Measurements from ENCODE around the gene PIWIL4. TPM values are rescaled to one million over a fixed set of nuclear protein-coding genes. Genes with fewer than 3 reads are reported as not detected.

Gene PIWIL4
- total and polyA plus RNA-seq, 4 donors = 3.4 to 7.8 (median 4.4) TPM

GRCh38 chr11:94581926-94582325 lies 14.8 kb downstream of the PIWIL4 start:
- no CpG with 5 or more reads among the region's 1 CpG for WGBS (ENCODE audit: insufficient coverage)
- no peak overlapping the region for H3K27ac ChIP-seq (ENCODE audit: low read depth, low read length)
- no peaks in the 10 kb centered on the region for H3K36me3 ChIP-seq (ENCODE audit: control insufficient read depth, insufficient read depth, low read length)
- no peak for DNase-seq (ENCODE audit: low read depth in 4 of 6, low spot score in 6 of 6)
- H3K27me3 ChIP-seq (ENCODE audit: control insufficient read depth, insufficient read depth, low read length) = no peaks in the 10 kb centered on the region
- no peaks in the 10 kb centered on the region for H3K4me1 ChIP-seq (ENCODE audit: control insufficient read depth, insufficient read depth, low read length)
- no peaks in the 10 kb centered on the region for H3K9me3 ChIP-seq (ENCODE audit: control insufficient read depth, insufficient read depth, low read length)
- no peak overlapping the region for H3K4me3 ChIP-seq (ENCODE audit: low read depth, low read length)

- WGBS (ENCODE audit: insufficient coverage) = 46% methylated on average over 3 of the region's 4 CpGs
- Histone ChIP-seq H3K27me3 (ENCODE audit: control insufficient read depth, insufficient read depth, low read length) (no peaks in the 10 kb centered on the region), H3K4me1 (ENCODE audit: control insufficient read depth, insufficient read depth, low read length) (no peaks in the 10 kb centered on the region), H3K9me3 (ENCODE audit: control insufficient read depth, insufficient read depth, low read length) (no peaks in the 10 kb centered on the region), H3K36me3 (ENCODE audit: control insufficient read depth, insufficient read depth, low read length) (no peaks in the 10 kb centered on the region), H3K4me3 (ENCODE audit: low read depth, low read length) (no peak overlapping the region), H3K27ac (ENCODE audit: low read depth, low read length) (no peak overlapping the region)
- DNase-seq (ENCODE audit: low read depth in 4 of 6, low spot score in 6 of 6) = peak in 1 of 6 donors; percentile 69
Measured at GRCh38 chr11:94583213-94583865, 16.2 kb downstream of the PIWIL4 start.

GRCh38 chr11:94583866-94584500 lies 16.8 kb downstream of the PIWIL4 start:
- H3K27ac ChIP-seq (ENCODE audit: low read depth, low read length) = no peak overlapping the region
- no peaks in the 10 kb centered on the region for H3K36me3 ChIP-seq (ENCODE audit: control insufficient read depth, insufficient read depth, low read length)
- no peak for DNase-seq (ENCODE audit: low read depth in 4 of 6, low spot score in 6 of 6)
- WGBS (ENCODE audit: insufficient coverage) = 60% methylated on average over 2 of the region's 3 CpGs
- no peaks in the 10 kb centered on the region for H3K27me3 ChIP-seq (ENCODE audit: control insufficient read depth, insufficient read depth, low read length)
- no peaks in the 10 kb centered on the region for H3K9me3 ChIP-seq (ENCODE audit: control insufficient read depth, insufficient read depth, low read length)
- H3K4me1 ChIP-seq (ENCODE audit: control insufficient read depth, insufficient read depth, low read length) = no peaks in the 10 kb centered on the region
- H3K4me3 ChIP-seq (ENCODE audit: low read depth, low read length) = no peak overlapping the region

- H3K4me1 ChIP-seq (ENCODE audit: control insufficient read depth, insufficient read depth, low read length) = no peaks in the 10 kb centered on the region
- no peaks in the 10 kb centered on the region for H3K9me3 ChIP-seq (ENCODE audit: control insufficient read depth, insufficient read depth, low read length)
- no peak overlapping the region for H3K27ac ChIP-seq (ENCODE audit: low read depth, low read length)
- DNase-seq (ENCODE audit: low read depth in 4 of 6, low spot score in 6 of 6) = no peak
- H3K27me3 ChIP-seq (ENCODE audit: control insufficient read depth, insufficient read depth, low read length) = no peaks in the 10 kb centered on the region
- WGBS (ENCODE audit: insufficient coverage) = 100% methylated on average over 3 of the region's 5 CpGs
- no peaks in the 10 kb centered on the region for H3K36me3 ChIP-seq (ENCODE audit: control insufficient read depth, insufficient read depth, low read length)
- H3K4me3 ChIP-seq (ENCODE audit: low read depth, low read length) = no peak overlapping the region
Measured at GRCh38 chr11:94584978-94585377, 17.8 kb downstream of the PIWIL4 start.

- WGBS (ENCODE audit: insufficient coverage) = no CpG with 5 or more reads among the region's 3 CpGs
- DNase-seq (ENCODE audit: low read depth in 4 of 6, low spot score in 6 of 6) = peak in 1 of 6 donors; percentile 73
- no peak overlapping the region for H3K27ac ChIP-seq (ENCODE audit: low read depth, low read length)
- no peaks in the 10 kb centered on the region for H3K4me1 ChIP-seq (ENCODE audit: control insufficient read depth, insufficient read depth, low read length)
- no peaks in the 10 kb centered on the region for H3K27me3 ChIP-seq (ENCODE audit: control insufficient read depth, insufficient read depth, low read length)
- H3K9me3 ChIP-seq (ENCODE audit: control insufficient read depth, insufficient read depth, low read length) = no peaks in the 10 kb centered on the region
- H3K36me3 ChIP-seq (ENCODE audit: control insufficient read depth, insufficient read depth, low read length) = no peaks in the 10 kb centered on the region
- H3K4me3 ChIP-seq (ENCODE audit: low read depth, low read length) = no peak overlapping the region
Measured at GRCh38 chr11:94585399-94585798, 18.2 kb downstream of the PIWIL4 start.

- Histone ChIP-seq H3K27ac (ENCODE audit: low read depth, low read length) (no peak overlapping the region), H3K4me1 (ENCODE audit: control insufficient read depth, insufficient read depth, low read length) (no peaks in the 10 kb centered on the region), H3K9me3 (ENCODE audit: control insufficient read depth, insufficient read depth, low read length) (no peaks in the 10 kb centered on the region), H3K27me3 (ENCODE audit: control insufficient read depth, insufficient read depth, low read length) (no peaks in the 10 kb centered on the region), H3K36me3 (ENCODE audit: control insufficient read depth, insufficient read depth, low read length) (no peaks in the 10 kb centered on the region), H3K4me3 (ENCODE audit: low read depth, low read length) (no peak overlapping the region)
- DNase-seq (ENCODE audit: low read depth in 4 of 6, low spot score in 6 of 6) = no peak
- WGBS (ENCODE audit: insufficient coverage) = no CpG with 5 or more reads among the region's 5 CpGs
Measured at GRCh38 chr11:94586546-94586945, 19.4 kb downstream of the PIWIL4 start.

- Histone ChIP-seq H3K36me3 (ENCODE audit: control insufficient read depth, insufficient read depth, low read length) (no peaks in the 10 kb centered on the region), H3K4me1 (ENCODE audit: control insufficient read depth, insufficient read depth, low read length) (no peaks in the 10 kb centered on the region), H3K27ac (ENCODE audit: low read depth, low read length) (no peak overlapping the region), H3K9me3 (ENCODE audit: control insufficient read depth, insufficient read depth, low read length) (no peaks in the 10 kb centered on the region), H3K27me3 (ENCODE audit: control insufficient read depth, insufficient read depth, low read length) (no peaks in the 10 kb centered on the region), H3K4me3 (ENCODE audit: low read depth, low read length) (no peak overlapping the region)
- WGBS (ENCODE audit: insufficient coverage) = 29% methylated on average over 1 of the region's 5 CpGs
- DNase-seq (ENCODE audit: low read depth in 4 of 6, low spot score in 6 of 6) = no peak
Measured at GRCh38 chr11:94586978-94587377, 19.8 kb downstream of the PIWIL4 start.

GRCh38 chr11:94588366-94588942 lies 21.3 kb downstream of the PIWIL4 start:
- Histone ChIP-seq H3K4me3 (ENCODE audit: low read depth, low read length) (no peak overlapping the region), H3K36me3 (ENCODE audit: control insufficient read depth, insufficient read depth, low read length) (no peaks in the 10 kb centered on the region), H3K27ac (ENCODE audit: low read depth, low read length) (no peak overlapping the region), H3K27me3 (ENCODE audit: control insufficient read depth, insufficient read depth, low read length) (no peaks in the 10 kb centered on the region), H3K9me3 (ENCODE audit: control insufficient read depth, insufficient read depth, low read length) (no peaks in the 10 kb centered on the region), H3K4me1 (ENCODE audit: control insufficient read depth, insufficient read depth, low read length) (no peaks in the 10 kb centered on the region)
- DNase-seq (ENCODE audit: low read depth in 4 of 6, low spot score in 6 of 6) = no peak
- 78% methylated on average over 1 of the region's 2 CpGs for WGBS (ENCODE audit: insufficient coverage)

GRCh38 chr11:94590352-94591041 lies 23.3 kb downstream of the PIWIL4 start:
- no peaks in the 10 kb centered on the region for H3K4me1 ChIP-seq (ENCODE audit: control insufficient read depth, insufficient read depth, low read length)
- H3K27ac ChIP-seq (ENCODE audit: low read depth, low read length) = no peak overlapping the region
- no peaks in the 10 kb centered on the region for H3K27me3 ChIP-seq (ENCODE audit: control insufficient read depth, insufficient read depth, low read length)
- no peak overlapping the region for H3K4me3 ChIP-seq (ENCODE audit: low read depth, low read length)
- no peak for DNase-seq (ENCODE audit: low read depth in 4 of 6, low spot score in 6 of 6)
- H3K9me3 ChIP-seq (ENCODE audit: control insufficient read depth, insufficient read depth, low read length) = no peaks in the 10 kb centered on the region
- no peaks in the 10 kb centered on the region for H3K36me3 ChIP-seq (ENCODE audit: control insufficient read depth, insufficient read depth, low read length)
- 46% methylated on average over 5 of the region's 6 CpGs for WGBS (ENCODE audit: insufficient coverage)
